Measurements from ENCODE around the gene FGF4. TPM values are rescaled to one million over a fixed set of nuclear protein-coding genes. Genes with fewer than 3 reads are reported as not detected.
A peak's percentile ranks its signal among the peaks of the same experiment; 100 is the strongest.

FGF4 gene
- total RNA-seq, 6 donors from 2014 or later: not detected

DNA sequence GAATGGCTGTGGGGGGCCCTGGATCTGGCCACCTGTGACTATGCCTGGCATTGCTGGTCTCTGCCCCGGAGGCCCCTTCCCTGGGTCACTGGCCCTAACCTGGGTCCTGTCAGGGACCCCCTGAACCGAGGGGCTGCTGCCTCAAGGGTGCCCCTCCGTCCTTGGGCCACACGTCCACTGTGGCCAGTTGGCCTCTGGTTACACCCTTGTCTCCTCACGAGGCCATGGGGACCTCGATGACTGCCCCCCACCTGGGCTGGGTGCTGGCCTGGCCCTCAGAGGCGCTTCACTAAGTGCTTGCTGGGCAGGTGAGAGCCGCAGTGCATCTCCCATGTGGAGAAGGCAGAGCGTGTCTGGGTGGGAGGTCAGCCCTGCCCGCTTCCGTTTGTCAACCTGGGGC lies 44.0 kb downstream of the FGF4 start:
- Histone ChIP-seq H3K4me1 (no peaks in the 10 kb centered on the region), H3K4me3 (no peak overlapping the region), H3K27me3 (no peaks in the 10 kb centered on the region), H3K36me3 (no peaks in the 10 kb centered on the region), H3K9me3 (peaks cover 6 to 13% (median 12%) of the 10 kb centered on the region in 4 donors), H3K27ac (no peak overlapping the region)
- TF ChIP-seq POLR2AphosphoS5 (IDR thresholded peaks at IDR 0.05) (no peak), EP300 (IDR thresholded peaks at IDR 0.05) (no peak), POLR2A (IDR thresholded peaks at IDR 0.05) (no peak)
- TF ChIP-seq, protein P1, sequence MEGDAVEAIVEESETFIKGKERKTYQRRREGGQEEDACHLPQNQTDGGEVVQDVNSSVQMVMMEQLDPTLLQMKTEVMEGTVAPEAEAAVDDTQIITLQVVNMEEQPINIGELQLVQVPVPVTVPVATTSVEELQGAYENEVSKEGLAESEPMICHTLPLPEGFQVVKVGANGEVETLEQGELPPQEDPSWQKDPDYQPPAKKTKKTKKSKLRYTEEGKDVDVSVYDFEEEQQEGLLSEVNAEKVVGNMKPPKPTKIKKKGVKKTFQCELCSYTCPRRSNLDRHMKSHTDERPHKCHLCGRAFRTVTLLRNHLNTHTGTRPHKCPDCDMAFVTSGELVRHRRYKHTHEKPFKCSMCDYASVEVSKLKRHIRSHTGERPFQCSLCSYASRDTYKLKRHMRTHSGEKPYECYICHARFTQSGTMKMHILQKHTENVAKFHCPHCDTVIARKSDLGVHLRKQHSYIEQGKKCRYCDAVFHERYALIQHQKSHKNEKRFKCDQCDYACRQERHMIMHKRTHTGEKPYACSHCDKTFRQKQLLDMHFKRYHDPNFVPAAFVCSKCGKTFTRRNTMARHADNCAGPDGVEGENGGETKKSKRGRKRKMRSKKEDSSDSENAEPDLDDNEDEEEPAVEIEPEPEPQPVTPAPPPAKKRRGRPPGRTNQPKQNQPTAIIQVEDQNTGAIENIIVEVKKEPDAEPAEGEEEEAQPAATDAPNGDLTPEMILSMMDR (IDR thresholded peaks at IDR 0.05): no peak
- WGBS, 2 donors: 85 to 87% methylated on average over 4 to 7 of the region's 11 CpGs
- DNase-seq (peak in 1 of 2 donors; percentile 71), ATAC-seq (ENCODE audit: low FRiP score in 2 of 2) (no peak)

DNA sequence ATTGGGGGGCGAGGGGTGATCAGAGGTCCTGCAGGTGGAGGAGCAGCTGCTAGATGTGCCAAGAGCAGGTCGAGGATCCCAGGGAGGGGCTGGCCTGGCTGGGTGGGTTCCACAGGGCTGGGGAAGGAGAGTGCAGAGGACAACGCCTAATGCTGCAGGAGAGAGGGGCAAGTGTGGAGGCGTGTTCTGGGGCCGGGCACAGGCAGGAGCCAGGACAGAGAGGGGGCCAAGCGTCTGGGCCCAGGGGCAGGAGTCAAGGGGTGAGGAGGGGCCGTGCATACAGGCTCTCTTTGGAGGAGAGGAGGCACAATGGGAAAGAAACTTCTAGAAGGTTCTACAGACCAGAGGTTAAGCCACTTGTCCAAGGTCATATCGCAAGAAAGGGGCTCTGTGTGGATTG lies 44.6 kb downstream of the FGF4 start:
- Histone ChIP-seq H3K36me3 (no peaks in the 10 kb centered on the region), H3K9me3 (peaks cover 6 to 13% (median 12%) of the 10 kb centered on the region in 4 donors), H3K4me3 (no peak overlapping the region), H3K4me1 (no peaks in the 10 kb centered on the region), H3K27me3 (no peaks in the 10 kb centered on the region), H3K27ac (no peak overlapping the region)
- ATAC-seq (ENCODE audit: low FRiP score in 2 of 2) (no peak), DNase-seq (no peak)
- no peak for TF ChIP-seq POLR2AphosphoS5 (IDR thresholded peaks at IDR 0.05)
- TF ChIP-seq, protein P1 (IDR thresholded peaks at IDR 0.05): no peak
- TF ChIP-seq POLR2A (IDR thresholded peaks at IDR 0.05): no peak
- TF ChIP-seq EP300 (IDR thresholded peaks at IDR 0.05): no peak
- whole genome bisulfite sequencing, 2 donors: 74 to 78% methylated on average over 8 of the region's 8 CpGs

DNA sequence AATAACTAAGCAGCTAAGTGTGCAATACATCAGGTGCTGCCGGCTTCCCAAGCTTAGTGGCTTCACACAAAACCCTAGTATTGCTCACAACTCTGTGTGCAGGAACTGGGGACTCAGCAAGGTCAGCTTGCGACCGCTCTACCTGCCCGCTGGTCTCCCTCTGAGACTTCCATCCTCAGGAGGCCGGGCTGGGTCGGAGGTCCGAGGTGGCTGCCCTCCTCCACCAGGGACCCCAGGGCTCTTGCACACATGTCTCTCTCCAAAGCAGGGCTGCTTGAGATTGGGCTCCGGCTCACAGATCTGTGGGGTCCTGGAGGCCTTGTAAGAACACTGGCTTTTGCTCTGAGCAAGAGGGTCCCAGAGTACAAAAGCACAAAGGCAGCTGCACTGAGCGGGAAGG lies 45.9 kb downstream of the FGF4 start:
- Histone ChIP-seq H3K27me3 (no peaks in the 10 kb centered on the region), H3K4me3 (no peak overlapping the region), H3K9me3 (peaks cover 4 to 5% (median 5%) of the 10 kb centered on the region in 4 donors), H3K36me3 (no peaks in the 10 kb centered on the region), H3K4me1 (no peaks in the 10 kb centered on the region), H3K27ac (no peak overlapping the region)
- TF ChIP-seq POLR2A (IDR thresholded peaks at IDR 0.05) (no peak), EP300 (IDR thresholded peaks at IDR 0.05) (no peak), POLR2AphosphoS5 (IDR thresholded peaks at IDR 0.05) (no peak)
- TF ChIP-seq, protein P1 (IDR thresholded peaks at IDR 0.05): no peak
- DNase-seq (no peak), ATAC-seq (ENCODE audit: low FRiP score in 2 of 2) (no peak)
- WGBS, 2 donors: 86 to 87% methylated on average over 3 to 9 of the region's 9 CpGs

DNA sequence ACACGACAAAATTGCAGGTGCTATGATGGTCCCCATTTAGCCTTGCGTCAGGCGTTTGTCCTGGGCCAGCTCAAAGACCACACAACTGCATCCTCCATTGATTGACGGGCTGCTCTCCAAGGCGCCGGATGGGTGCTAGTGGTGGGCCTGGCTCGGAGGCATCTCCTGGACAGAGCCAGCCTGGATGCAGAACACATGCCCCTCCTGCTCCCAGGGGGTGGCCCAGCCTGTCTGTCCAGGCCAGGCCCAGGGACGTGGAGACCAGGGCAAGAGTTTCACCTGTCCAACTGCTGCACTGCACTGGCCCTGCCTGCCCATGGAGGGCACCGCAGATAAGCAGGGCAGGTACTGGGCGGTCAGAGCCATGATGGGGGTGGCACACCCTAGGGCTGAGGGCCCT lies 47.9 kb downstream of the FGF4 start:
- Histone ChIP-seq H3K9me3 (no peaks in the 10 kb centered on the region), H3K27ac (no peak overlapping the region), H3K27me3 (no peaks in the 10 kb centered on the region), H3K36me3 (no peaks in the 10 kb centered on the region), H3K4me1 (no peaks in the 10 kb centered on the region), H3K4me3 (no peak overlapping the region)
- DNase-seq (no peak), ATAC-seq (ENCODE audit: low FRiP score in 2 of 2) (no peak)
- TF ChIP-seq EP300 (IDR thresholded peaks at IDR 0.05) (no peak), POLR2A (IDR thresholded peaks at IDR 0.05) (no peak), POLR2AphosphoS5 (IDR thresholded peaks at IDR 0.05) (no peak)
- TF ChIP-seq, protein P1 (IDR thresholded peaks at IDR 0.05): no peak
- WGBS, 2 donors: 87 to 100% methylated on average over 2 to 10 of the region's 10 CpGs

GRCh38 chr11:69726481-69726880 lies 48.7 kb downstream of the FGF4 start:
- DNase-seq (no peak), ATAC-seq (ENCODE audit: low FRiP score in 2 of 2) (no peak)
- Histone ChIP-seq H3K4me1 (no peaks in the 10 kb centered on the region), H3K9me3 (no peaks in the 10 kb centered on the region), H3K4me3 (no peak overlapping the region), H3K36me3 (no peaks in the 10 kb centered on the region), H3K27ac (no peak overlapping the region), H3K27me3 (peaks cover 0 to 6% (median 0%) of the 10 kb centered on the region in 4 donors)
- TF ChIP-seq, protein P1 (IDR thresholded peaks at IDR 0.05): no peak
- WGBS, 2 donors: 68 to 72% methylated on average over 9 to 18 of the region's 18 CpGs

All from upper lobe of left lung (tissue), 6 donors.